ENCODE data around the gene ATXN3L. TPM values are rescaled to one million over a fixed set of nuclear protein-coding genes. Genes with fewer than 3 reads are reported as not detected.
"Not testable (repeated sequence)": the region's sequence is repeated elsewhere in the genome, so short reads cannot be mapped to it uniquely, and the experiment has no call there.

ATXN3L gene
- total and polyA plus RNA-seq, 2 donors from 2014 or later = not detected

- DNase-seq (peak in 1 of 5 donors; percentile 28), FAIRE-seq (no peak)
- peaks cover 7% of the 10 kb centered on the region for H3K27me3 ChIP-seq (ENCODE audit: control insufficient read depth, insufficient read depth, low read length)
- no peaks in the 10 kb centered on the region for H3K36me3 ChIP-seq (ENCODE audit: control insufficient read depth in 2 of 3, insufficient read depth in 3 of 3, low read length in 3 of 3)
- H3K9ac ChIP-seq (ENCODE audit: low read length in 3 of 3) = no peak overlapping the region
- H3K4me3 ChIP-seq (ENCODE audit: low read length in 3 of 3) = no peak overlapping the region
- H3K9me3 ChIP-seq (ENCODE audit: control insufficient read depth in 2 of 3, insufficient read depth in 1 of 3, low read length in 3 of 3) = no peaks in the 10 kb centered on the region
- no peaks in the 10 kb centered on the region for H3K4me1 ChIP-seq (ENCODE audit: control insufficient read depth in 2 of 3, insufficient read depth in 2 of 3, low read depth in 1 of 3, low read length in 3 of 3)
- H3K27ac ChIP-seq (ENCODE audit: low read depth in 2 of 2, low read length in 2 of 2) = no peak overlapping the region
- intact Hi-C loops (cut with DNase I) = no loop called here
- TF ChIP-seq CTCF (IDR thresholded peaks at IDR 0.05; ENCODE audit: borderline replicate concordance, extremely low read depth, insufficient read depth) = no peak
Observed at GRCh38 chrX:13307041-13307440, 12.8 kb downstream of the ATXN3L start.

- DNase-seq = no peak
- intact Hi-C loops (cut with DNase I) = no loop called here
- Histone ChIP-seq H3K9me3 (ENCODE audit: control insufficient read depth in 2 of 3, insufficient read depth in 1 of 3, low read length in 3 of 3) (no peaks in the 10 kb centered on the region), H3K4me3 (ENCODE audit: low read length in 3 of 3) (no peak overlapping the region), H3K36me3 (ENCODE audit: control insufficient read depth in 2 of 3, insufficient read depth in 3 of 3, low read length in 3 of 3) (no peaks in the 10 kb centered on the region), H3K9ac (ENCODE audit: low read length in 3 of 3) (no peak overlapping the region), H3K27me3 (ENCODE audit: control insufficient read depth, insufficient read depth, low read length) (peaks cover 7% of the 10 kb centered on the region), H3K27ac (ENCODE audit: low read depth in 2 of 2, low read length in 2 of 2) (no peak overlapping the region), H3K4me1 (ENCODE audit: control insufficient read depth in 2 of 3, insufficient read depth in 2 of 3, low read depth in 1 of 3, low read length in 3 of 3) (no peaks in the 10 kb centered on the region)
- no peak for TF ChIP-seq CTCF (IDR thresholded peaks at IDR 0.05; ENCODE audit: borderline replicate concordance, extremely low read depth, insufficient read depth)
- FAIRE-seq = no peak
Observed at GRCh38 chrX:13305108-13305507, 14.7 kb downstream of the ATXN3L start.

GRCh38 chrX:13304052-13304451, 15.8 kb downstream of the ATXN3L start:
- intact Hi-C loops (cut with DNase I) = no loop called here
- TF ChIP-seq CTCF (IDR thresholded peaks at IDR 0.05; ENCODE audit: borderline replicate concordance, extremely low read depth, insufficient read depth) = no peak
- DNase-seq = no peak
- peaks cover 7% of the 10 kb centered on the region for H3K27me3 ChIP-seq (ENCODE audit: control insufficient read depth, insufficient read depth, low read length)
- no peaks in the 10 kb centered on the region for H3K36me3 ChIP-seq (ENCODE audit: control insufficient read depth in 2 of 3, insufficient read depth in 3 of 3, low read length in 3 of 3)
- no peaks in the 10 kb centered on the region for H3K9me3 ChIP-seq (ENCODE audit: control insufficient read depth in 2 of 3, insufficient read depth in 1 of 3, low read length in 3 of 3)
- no peak for FAIRE-seq
- no peak overlapping the region for H3K4me3 ChIP-seq (ENCODE audit: low read length in 3 of 3)
- no peak overlapping the region for H3K27ac ChIP-seq (ENCODE audit: low read depth in 2 of 2, low read length in 2 of 2)
- H3K4me1 ChIP-seq (ENCODE audit: control insufficient read depth in 2 of 3, insufficient read depth in 2 of 3, low read depth in 1 of 3, low read length in 3 of 3) = no peaks in the 10 kb centered on the region
- no peak overlapping the region for H3K9ac ChIP-seq (ENCODE audit: low read length in 3 of 3)

- H3K9ac ChIP-seq (ENCODE audit: low read length in 3 of 3); H3K4me3 ChIP-seq (ENCODE audit: low read length in 3 of 3); H3K4me1 ChIP-seq (ENCODE audit: control insufficient read depth in 2 of 3, insufficient read depth in 2 of 3, low read depth in 1 of 3, low read length in 3 of 3); H3K27me3 ChIP-seq (ENCODE audit: control insufficient read depth, insufficient read depth, low read length); H3K36me3 ChIP-seq (ENCODE audit: control insufficient read depth in 2 of 3, insufficient read depth in 3 of 3, low read length in 3 of 3); H3K9me3 ChIP-seq (ENCODE audit: control insufficient read depth in 2 of 3, insufficient read depth in 1 of 3, low read length in 3 of 3); intact Hi-C loops (cut with DNase I); H3K27ac ChIP-seq (ENCODE audit: low read depth in 2 of 2, low read length in 2 of 2); FAIRE-seq; DNase-seq: not testable (repeated sequence)
Observed at GRCh38 chrX:13303248-13303647, 16.6 kb downstream of the ATXN3L start.

Data from kidney (tissue), 14 donors.